NB4 (cell line): ENCODE results near the gene RCBTB2.

Experiments used
- DNase-seq: peaks from one replicate; pipeline ENCODE4 v3.0.0; 2010; ENCODE audit warnings: low read depth
- H3K4me3 ChIP-seq: one replicate; pipeline ENCODE4 v1.5.1; 2011; ENCODE audit warnings: mild to moderate bottlenecking, low read depth, low read length, moderate library complexity
- MYC ChIP-seq: IDR thresholded peaks from 2 replicates; pipeline ENCODE4 v1.6.1; 2011; ENCODE audit warnings: low read depth, low read length
- POLR2A ChIP-seq: IDR thresholded peaks from 2 replicates; pipeline ENCODE4 v1.6.1; 2011; ENCODE audit warnings: mild to moderate bottlenecking; ENCODE audit not compliant: insufficient read length; ENCODE audit errors: extremely low read depth
- TF ChIP-seq, protein P1 (sequence below): IDR thresholded peaks from 2 replicates; pipeline ENCODE4 v1.6.1; 2011; ENCODE audit warnings: low read depth, low read length
- TF ChIP-seq, protein P2 (sequence below): IDR thresholded peaks from one replicate; pipeline ENCODE4 v1.5.1; 2012; ENCODE audit warnings: low read depth, low read length

RCBTB2 gene

GRCh38 chr13:48559638-48560320 is 26.9 kb upstream of the RCBTB2 start:
- H3K4me3 ChIP-seq: no peak overlapping the region
- TF ChIP-seq, protein P1, sequence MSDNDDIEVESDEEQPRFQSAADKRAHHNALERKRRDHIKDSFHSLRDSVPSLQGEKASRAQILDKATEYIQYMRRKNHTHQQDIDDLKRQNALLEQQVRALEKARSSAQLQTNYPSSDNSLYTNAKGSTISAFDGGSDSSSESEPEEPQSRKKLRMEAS: no peak
- TF ChIP-seq, protein P2, sequence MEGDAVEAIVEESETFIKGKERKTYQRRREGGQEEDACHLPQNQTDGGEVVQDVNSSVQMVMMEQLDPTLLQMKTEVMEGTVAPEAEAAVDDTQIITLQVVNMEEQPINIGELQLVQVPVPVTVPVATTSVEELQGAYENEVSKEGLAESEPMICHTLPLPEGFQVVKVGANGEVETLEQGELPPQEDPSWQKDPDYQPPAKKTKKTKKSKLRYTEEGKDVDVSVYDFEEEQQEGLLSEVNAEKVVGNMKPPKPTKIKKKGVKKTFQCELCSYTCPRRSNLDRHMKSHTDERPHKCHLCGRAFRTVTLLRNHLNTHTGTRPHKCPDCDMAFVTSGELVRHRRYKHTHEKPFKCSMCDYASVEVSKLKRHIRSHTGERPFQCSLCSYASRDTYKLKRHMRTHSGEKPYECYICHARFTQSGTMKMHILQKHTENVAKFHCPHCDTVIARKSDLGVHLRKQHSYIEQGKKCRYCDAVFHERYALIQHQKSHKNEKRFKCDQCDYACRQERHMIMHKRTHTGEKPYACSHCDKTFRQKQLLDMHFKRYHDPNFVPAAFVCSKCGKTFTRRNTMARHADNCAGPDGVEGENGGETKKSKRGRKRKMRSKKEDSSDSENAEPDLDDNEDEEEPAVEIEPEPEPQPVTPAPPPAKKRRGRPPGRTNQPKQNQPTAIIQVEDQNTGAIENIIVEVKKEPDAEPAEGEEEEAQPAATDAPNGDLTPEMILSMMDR: no peak
- TF ChIP-seq MYC (no peak), POLR2A (no peak)
- no peak for DNase-seq

DNA sequence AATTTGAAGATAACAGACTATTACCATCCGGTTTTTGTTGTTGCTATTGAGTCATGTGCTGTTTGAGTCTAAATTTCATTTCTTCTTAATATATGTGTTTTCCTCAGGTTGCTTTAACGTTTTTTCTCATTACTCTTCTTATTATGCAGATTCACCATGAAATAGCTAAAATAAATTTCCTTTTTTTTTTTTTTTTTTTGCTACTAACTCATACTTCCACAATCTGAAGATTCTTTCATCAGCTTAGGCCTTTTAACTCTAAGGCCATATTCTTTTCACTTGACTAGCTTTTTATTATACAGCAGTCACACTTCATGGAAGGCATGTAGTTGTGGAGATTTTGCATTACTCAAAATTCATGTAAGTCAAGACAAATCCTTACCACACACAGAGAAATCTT is 23.9 kb upstream of the RCBTB2 start:
- TF ChIP-seq, protein P2: no peak
- TF ChIP-seq MYC: no peak
- TF ChIP-seq, protein P1: no peak
- TF ChIP-seq POLR2A: no peak
- no peak overlapping the region for H3K4me3 ChIP-seq
- DNase-seq: no peak

- no peak for DNase-seq
- no peak for TF ChIP-seq POLR2A
- TF ChIP-seq MYC: no peak
- TF ChIP-seq, protein P1: no peak
- TF ChIP-seq, protein P2: no peak
- no peak overlapping the region for H3K4me3 ChIP-seq
Measured at GRCh38 chr13:48555441-48555840, 22.6 kb upstream of the RCBTB2 start.

DNA sequence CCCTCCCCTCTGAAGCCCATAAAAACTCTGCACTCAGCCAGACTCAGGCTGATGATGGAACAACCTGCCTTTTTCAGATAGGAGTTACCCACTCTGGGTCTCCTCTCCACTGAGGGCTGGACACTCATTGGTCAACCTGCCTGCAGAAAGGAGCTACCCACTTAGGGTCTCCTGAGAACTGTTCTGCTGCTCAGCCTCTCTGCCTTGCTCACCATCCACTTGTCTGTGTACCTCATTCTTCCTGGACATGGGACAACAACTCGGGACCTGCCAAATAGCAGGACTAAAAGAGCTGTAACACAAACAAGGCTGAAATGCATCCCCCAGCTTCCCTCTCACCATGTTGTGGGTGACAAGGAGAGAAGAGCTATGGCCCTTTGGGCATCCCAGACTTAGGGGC is 18.4 kb upstream of the RCBTB2 start:
- no peak overlapping the region for H3K4me3 ChIP-seq
- TF ChIP-seq MYC (no peak), POLR2A (no peak)
- TF ChIP-seq, protein P2: no peak
- TF ChIP-seq, protein P1: no peak
- no peak for DNase-seq

DNA sequence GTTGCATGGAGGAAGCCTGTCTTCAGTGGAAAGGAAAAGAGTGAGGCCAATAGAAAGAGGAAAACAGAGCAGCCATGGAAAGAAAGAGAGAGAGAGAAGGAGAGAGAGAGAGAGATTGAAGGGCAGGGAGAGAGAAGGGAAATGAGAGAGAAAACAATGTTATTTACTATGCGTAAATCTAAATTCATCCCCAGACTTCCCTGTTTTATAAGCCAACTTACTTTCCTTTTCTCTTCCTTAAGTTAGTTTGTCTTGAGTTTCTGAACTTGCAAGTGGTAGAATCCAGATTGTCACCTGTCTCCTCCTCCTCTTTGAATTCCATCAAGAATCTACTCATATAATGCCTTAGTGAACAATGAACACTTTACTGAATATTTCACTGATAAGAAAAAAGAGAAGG is 16.8 kb upstream of the RCBTB2 start:
- no peak for DNase-seq
- TF ChIP-seq MYC (no peak), POLR2A (no peak)
- TF ChIP-seq, protein P2: no peak
- TF ChIP-seq, protein P1: no peak
- H3K4me3 ChIP-seq: no peak overlapping the region
